HL-60 (cell line): Measurements from ENCODE around the gene LMAN2.

Experiments used
- DNase-seq, 2 experiments: peaks; one replicate each; pipeline ENCODE4 v3.0.0-alpha.2; 2010 to 2020; ENCODE audit warnings: low read depth in 1 of 2, low spot score in 1 of 2
- H3K27ac ChIP-seq: fragments of 250-450 bp; sonication (Bioruptor Pico); replicated peaks from 2 replicates; pipeline ENCODE4 v1.5.1; 2020; ENCODE audit warnings: mild to moderate bottlenecking, moderate library complexity
- H3K27me3 ChIP-seq: fragments of 250-450 bp; sonication (Bioruptor Pico); 2 replicates; pipeline ENCODE4 v1.5.1; 2021; ENCODE audit warnings: mild to moderate bottlenecking, moderate library complexity; ENCODE audit not compliant: insufficient read depth, poor library complexity, severe bottlenecking
- H3K4me3 ChIP-seq: replicated peaks from 2 replicates; pipeline ENCODE4 v1.5.1; 2011; ENCODE audit warnings: mild to moderate bottlenecking, control low read depth, low read length; ENCODE audit not compliant: insufficient read depth
- GABPA ChIP-seq: IDR thresholded peaks from 2 replicates; pipeline ENCODE4 v1.6.1; 2012; ENCODE audit warnings: low read depth
- POLR2AphosphoS5 ChIP-seq: IDR thresholded peaks from 2 replicates; pipeline ENCODE4 v1.6.1; 2012; ENCODE audit warnings: low read depth
- SPI1 ChIP-seq: IDR thresholded peaks from 2 replicates; pipeline ENCODE4 v1.6.1; 2012; ENCODE audit warnings: low read depth, mild to moderate bottlenecking, borderline replicate concordance
- TF ChIP-seq, protein P1 (sequence below): IDR thresholded peaks from 2 replicates; pipeline ENCODE4 v1.6.1; 2012; ENCODE audit warnings: low read depth; ENCODE audit not compliant: insufficient replicate concordance
- TF ChIP-seq, protein P2 (sequence below): IDR thresholded peaks from one replicate; pipeline ENCODE4 v1.5.1; 2011; ENCODE audit warnings: low read length, control low read depth, inconsistent platforms; ENCODE audit not compliant: insufficient read depth

LMAN2 gene

DNA sequence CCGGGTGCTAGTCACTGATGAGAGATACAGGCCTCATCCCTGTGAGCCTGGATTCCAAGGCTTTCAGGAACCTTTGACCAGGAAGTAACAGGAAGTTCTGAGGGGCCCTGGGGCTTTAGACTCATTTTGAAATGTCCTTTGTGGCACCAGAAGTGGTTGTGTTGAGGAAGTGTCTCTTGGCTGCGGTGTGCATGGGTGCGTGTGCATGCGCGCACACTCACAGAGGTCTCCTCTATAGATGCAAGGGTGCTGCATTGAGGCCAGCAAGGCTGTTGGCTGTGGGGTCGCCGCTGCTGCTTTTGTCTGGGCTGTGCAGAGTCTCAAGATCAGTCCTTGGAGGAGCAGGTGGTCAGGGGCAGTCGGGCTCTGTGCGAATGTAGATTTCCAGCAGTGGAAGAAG is 55.5 kb downstream of the LMAN2 start:
- peak; percentile 69 to 83 for DNase-seq
- Histone ChIP-seq H3K4me3 (no peak overlapping the region), H3K27ac (peak overlapping the region; percentile 72), H3K27me3 (no peaks in the 10 kb centered on the region)
- peak; percentile 57; the same call in 1 of the 2 replicates for TF ChIP-seq POLR2AphosphoS5
- TF ChIP-seq, protein P1, sequence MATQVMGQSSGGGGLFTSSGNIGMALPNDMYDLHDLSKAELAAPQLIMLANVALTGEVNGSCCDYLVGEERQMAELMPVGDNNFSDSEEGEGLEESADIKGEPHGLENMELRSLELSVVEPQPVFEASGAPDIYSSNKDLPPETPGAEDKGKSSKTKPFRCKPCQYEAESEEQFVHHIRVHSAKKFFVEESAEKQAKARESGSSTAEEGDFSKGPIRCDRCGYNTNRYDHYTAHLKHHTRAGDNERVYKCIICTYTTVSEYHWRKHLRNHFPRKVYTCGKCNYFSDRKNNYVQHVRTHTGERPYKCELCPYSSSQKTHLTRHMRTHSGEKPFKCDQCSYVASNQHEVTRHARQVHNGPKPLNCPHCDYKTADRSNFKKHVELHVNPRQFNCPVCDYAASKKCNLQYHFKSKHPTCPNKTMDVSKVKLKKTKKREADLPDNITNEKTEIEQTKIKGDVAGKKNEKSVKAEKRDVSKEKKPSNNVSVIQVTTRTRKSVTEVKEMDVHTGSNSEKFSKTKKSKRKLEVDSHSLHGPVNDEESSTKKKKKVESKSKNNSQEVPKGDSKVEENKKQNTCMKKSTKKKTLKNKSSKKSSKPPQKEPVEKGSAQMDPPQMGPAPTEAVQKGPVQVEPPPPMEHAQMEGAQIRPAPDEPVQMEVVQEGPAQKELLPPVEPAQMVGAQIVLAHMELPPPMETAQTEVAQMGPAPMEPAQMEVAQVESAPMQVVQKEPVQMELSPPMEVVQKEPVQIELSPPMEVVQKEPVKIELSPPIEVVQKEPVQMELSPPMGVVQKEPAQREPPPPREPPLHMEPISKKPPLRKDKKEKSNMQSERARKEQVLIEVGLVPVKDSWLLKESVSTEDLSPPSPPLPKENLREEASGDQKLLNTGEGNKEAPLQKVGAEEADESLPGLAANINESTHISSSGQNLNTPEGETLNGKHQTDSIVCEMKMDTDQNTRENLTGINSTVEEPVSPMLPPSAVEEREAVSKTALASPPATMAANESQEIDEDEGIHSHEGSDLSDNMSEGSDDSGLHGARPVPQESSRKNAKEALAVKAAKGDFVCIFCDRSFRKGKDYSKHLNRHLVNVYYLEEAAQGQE, result no peak
- TF ChIP-seq, protein P2, sequence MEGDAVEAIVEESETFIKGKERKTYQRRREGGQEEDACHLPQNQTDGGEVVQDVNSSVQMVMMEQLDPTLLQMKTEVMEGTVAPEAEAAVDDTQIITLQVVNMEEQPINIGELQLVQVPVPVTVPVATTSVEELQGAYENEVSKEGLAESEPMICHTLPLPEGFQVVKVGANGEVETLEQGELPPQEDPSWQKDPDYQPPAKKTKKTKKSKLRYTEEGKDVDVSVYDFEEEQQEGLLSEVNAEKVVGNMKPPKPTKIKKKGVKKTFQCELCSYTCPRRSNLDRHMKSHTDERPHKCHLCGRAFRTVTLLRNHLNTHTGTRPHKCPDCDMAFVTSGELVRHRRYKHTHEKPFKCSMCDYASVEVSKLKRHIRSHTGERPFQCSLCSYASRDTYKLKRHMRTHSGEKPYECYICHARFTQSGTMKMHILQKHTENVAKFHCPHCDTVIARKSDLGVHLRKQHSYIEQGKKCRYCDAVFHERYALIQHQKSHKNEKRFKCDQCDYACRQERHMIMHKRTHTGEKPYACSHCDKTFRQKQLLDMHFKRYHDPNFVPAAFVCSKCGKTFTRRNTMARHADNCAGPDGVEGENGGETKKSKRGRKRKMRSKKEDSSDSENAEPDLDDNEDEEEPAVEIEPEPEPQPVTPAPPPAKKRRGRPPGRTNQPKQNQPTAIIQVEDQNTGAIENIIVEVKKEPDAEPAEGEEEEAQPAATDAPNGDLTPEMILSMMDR, result no peak
- TF ChIP-seq SPI1, result peak; percentile 79; the same call in 1 of the 2 replicates
- no peak for TF ChIP-seq GABPA

DNA sequence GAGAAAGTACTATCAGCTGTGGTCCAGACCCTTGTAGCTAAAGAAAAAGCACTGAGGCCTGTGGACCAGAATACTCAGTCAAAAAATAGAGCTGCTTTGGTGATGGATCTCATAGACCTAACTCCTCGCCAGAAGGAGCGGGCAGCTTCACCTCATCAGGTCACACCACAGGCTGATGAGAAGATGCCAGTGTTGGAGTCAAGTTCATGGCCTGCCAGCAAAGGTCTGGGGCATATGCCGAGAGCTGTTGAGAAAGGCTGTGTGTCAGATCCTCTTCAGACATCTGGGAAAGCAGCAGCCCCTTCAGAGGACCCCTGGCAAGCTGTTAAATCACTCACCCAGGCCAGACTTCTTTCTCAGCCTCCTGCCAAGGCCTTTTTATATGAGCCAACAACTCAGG is 56.8 kb downstream of the LMAN2 start:
- Histone ChIP-seq H3K4me3 (no peak overlapping the region), H3K27me3 (no peaks in the 10 kb centered on the region), H3K27ac (peak overlapping the region; percentile 72; the same call in 1 of the 2 replicates)
- TF ChIP-seq, protein P2, result no peak
- DNase-seq, result no peak

DNA sequence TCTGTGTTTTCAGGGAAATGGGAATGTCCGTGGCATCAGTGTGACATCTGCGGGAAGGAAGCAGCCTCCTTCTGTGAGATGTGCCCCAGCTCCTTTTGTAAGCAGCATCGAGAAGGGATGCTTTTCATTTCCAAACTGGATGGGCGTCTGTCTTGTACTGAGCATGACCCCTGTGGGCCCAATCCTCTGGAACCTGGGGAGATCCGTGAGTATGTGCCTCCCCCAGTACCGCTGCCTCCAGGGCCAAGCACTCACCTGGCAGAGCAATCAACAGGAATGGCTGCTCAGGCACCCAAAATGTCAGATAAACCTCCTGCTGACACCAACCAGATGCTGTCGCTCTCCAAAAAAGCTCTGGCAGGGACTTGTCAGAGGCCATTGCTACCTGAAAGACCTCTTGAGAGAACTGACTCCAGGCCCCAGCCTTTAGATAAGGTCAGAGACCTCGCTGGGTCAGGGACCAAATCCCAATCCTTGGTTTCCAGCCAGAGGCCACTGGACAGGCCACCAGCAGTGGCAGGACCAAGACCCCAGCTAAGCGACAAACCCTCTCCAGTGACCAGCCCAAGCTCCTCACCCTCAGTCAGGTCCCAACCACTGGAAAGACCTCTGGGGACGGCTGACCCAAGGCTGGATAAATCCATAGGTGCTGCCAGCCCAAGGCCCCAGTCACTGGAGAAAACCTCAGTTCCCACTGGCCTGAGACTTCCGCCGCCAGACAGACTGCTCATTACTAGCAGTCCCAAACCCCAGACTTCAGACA is 57.5 kb downstream of the LMAN2 start:
- Histone ChIP-seq H3K4me3 (no peak overlapping the region), H3K27me3 (no peaks in the 10 kb centered on the region), H3K27ac (no peak overlapping the region)
- TF ChIP-seq, protein P1, result no peak
- no peak for TF ChIP-seq GABPA
- DNase-seq, result no peak

DNA sequence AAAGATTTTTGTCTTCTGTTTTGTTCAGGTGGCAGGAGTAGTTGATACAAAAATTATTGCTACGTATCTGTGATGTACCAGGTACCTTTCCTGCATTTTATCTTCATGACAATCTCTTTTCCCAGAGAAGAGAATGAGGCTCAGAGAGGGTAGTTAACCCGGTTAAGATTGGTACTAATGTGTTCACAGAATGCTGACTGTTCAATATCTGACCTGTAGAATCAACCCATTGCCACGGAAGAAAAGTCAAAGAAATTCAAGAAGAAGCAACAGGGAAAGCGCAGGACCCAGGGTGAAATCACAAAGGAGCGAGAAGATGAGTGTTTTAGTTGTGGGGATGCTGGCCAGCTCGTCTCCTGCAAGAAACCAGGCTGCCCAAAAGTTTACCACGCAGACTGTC is 59.7 kb downstream of the LMAN2 start:
- Histone ChIP-seq H3K27me3 (no peaks in the 10 kb centered on the region), H3K4me3 (no peak overlapping the region), H3K27ac (no peak overlapping the region)
- no peak for DNase-seq
- no peak for TF ChIP-seq GABPA
